ENCODE results near the gene MRPL30.

DNA sequence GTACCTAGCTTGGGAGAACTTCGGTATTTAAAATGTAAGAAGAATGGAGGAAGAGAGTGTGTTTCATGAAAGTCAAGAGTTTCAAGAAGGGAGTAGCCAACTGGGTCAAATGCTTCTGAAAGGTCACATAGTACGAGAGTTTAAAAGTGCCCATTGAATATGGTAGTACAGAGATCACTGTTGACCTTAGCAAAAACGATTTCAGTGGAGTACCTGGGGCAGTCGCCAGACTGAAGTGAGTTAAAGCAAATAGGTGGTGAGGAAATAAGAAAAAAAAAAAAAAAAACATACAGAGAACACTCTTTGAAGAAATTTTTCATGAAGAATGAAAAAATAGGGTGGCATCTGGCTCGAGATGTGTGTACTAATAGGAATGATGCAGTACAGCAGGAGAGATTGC, 14.8 kb upstream of the MRPL30 start:
- TF ChIP-seq ZNF274 (IDR thresholded peaks at IDR 0.05; ENCODE audit: low read depth, low read length): no peak
- TF ChIP-seq YY1 (IDR thresholded peaks at IDR 0.05; ENCODE audit: insufficient read depth, insufficient read length): no peak

All from NT2/D1 (cell line).